Neural progenitor cell (in vitro differentiated cells): ENCODE results near the gene CWC25.
"Not testable (repeated sequence)": the region's sequence is repeated elsewhere in the genome, so short reads cannot be mapped to it uniquely, and the experiment has no call there.

Source experiments
- CTCF ChIP-seq: fragments of 200-600 bp; sonication (generic); IDR thresholded peaks from 2 replicates; pipeline ENCODE4 v1.5.1; 2017; ENCODE audit warnings: antibody characterized with exemption, mild to moderate bottlenecking
- EZH2 ChIP-seq: fragments of 200-600 bp; sonication (generic); IDR thresholded peaks from 2 replicates; pipeline ENCODE4 v1.6.1; 2017; ENCODE audit warnings: antibody characterized with exemption, mild to moderate bottlenecking, moderate library complexity

- TF ChIP-seq CTCF, EZH2: not testable (repeated sequence)
Observed at GRCh38 chr17:38790148-38790707, 34.9 kb downstream of the CWC25 start.
